GM19372 (cell line): ENCODE measurements around the gene SPINK2.

Experiments used
- ATAC-seq: cut with Tn5 transposase; IDR thresholded peaks from one replicate; pipeline ENCODE4 v1.9.1; 2021; ENCODE audit warnings: mild to moderate bottlenecking, low read depth, moderate library complexity; ENCODE audit not compliant: unreplicated experiment

SPINK2 gene

GRCh38 chr4:56821381-56822243 is at the start of gene SPINK2:
TSS of gene SPINK2 (minus strand) at chr4:56821701. CDS start at chr4:56821662, 39 bp downstream.
- ATAC-seq, result peak; percentile 57

- no peak for ATAC-seq
Observed at GRCh38 chr4:56870946-56871345, 49.4 kb upstream of the SPINK2 start.

GRCh38 chr4:56863441-56864139 is 42.1 kb upstream of the SPINK2 start:
- peak; percentile 44 for ATAC-seq

- ATAC-seq, result no peak
Observed at GRCh38 chr4:56861360-56861759, 39.9 kb upstream of the SPINK2 start.

- ATAC-seq, result no peak
Observed at GRCh38 chr4:56860781-56861180, 39.3 kb upstream of the SPINK2 start.

- no peak for ATAC-seq
Observed at GRCh38 chr4:56859841-56860240, 38.3 kb upstream of the SPINK2 start.

GRCh38 chr4:56857601-56858309 is 36.3 kb upstream of the SPINK2 start:
- no peak for ATAC-seq

- ATAC-seq, result no peak
Observed at GRCh38 chr4:56856656-56857055, 35.2 kb upstream of the SPINK2 start.

- ATAC-seq, result no peak
Observed at GRCh38 chr4:56850910-56851309, 29.4 kb upstream of the SPINK2 start.

GRCh38 chr4:56844802-56845580 is 23.5 kb upstream of the SPINK2 start:
- ATAC-seq, result no peak

- no peak for ATAC-seq
Observed at GRCh38 chr4:56843421-56843899, 22.0 kb upstream of the SPINK2 start.

GRCh38 chr4:56840559-56840958 is 19.1 kb upstream of the SPINK2 start:
- ATAC-seq, result no peak

GRCh38 chr4:56828784-56829535 is 7.5 kb upstream of the SPINK2 start:
- no peak for ATAC-seq

- ATAC-seq, result no peak
Observed at GRCh38 chr4:56823933-56824600, 2.6 kb upstream of the SPINK2 start.

- no peak for ATAC-seq
Observed at GRCh38 chr4:56818797-56819196, 2.7 kb downstream of the SPINK2 start.

- ATAC-seq, result peak; percentile 78
Observed at GRCh38 chr4:56817840-56818491, 3.5 kb downstream of the SPINK2 start.

GRCh38 chr4:56806666-56807065 is 14.8 kb downstream of the SPINK2 start:
- ATAC-seq, result no peak

GRCh38 chr4:56804551-56804950 is 16.9 kb downstream of the SPINK2 start:
- ATAC-seq, result no peak
